Sigmoid colon (tissue), 7 donors: ENCODE measurements around the gene SLC44A1. TPM values are rescaled to one million over a fixed set of nuclear protein-coding genes. Genes with fewer than 3 reads are reported as not detected.

Experiments used
- DNase-seq: peaks from one replicate; pipeline ENCODE4 v3.0.0-alpha.2; 2019
- H3K27ac ChIP-seq, 4 donors: fragments of 200-600 bp; sonication (generic); one replicate each; pipeline ENCODE4 v1.5.1; 2016 to 2019; ENCODE audit warnings: mild to moderate bottlenecking in 1 of 4
- H3K27me3 ChIP-seq, 3 donors: fragments of 200-600 bp; sonication (generic); one replicate each; pipeline ENCODE4 v1.5.1; 2019; ENCODE audit warnings: mild to moderate bottlenecking in 1 of 3
- H3K36me3 ChIP-seq, 4 donors: fragments of 200-600 bp; sonication (generic); one replicate each; pipeline ENCODE4 v1.5.1; 2016 to 2019
- H3K4me1 ChIP-seq, 4 donors: fragments of 200-600 bp; sonication (generic); one replicate each; pipeline ENCODE4 v1.5.1; 2017 to 2019
- H3K4me3 ChIP-seq, 4 donors: fragments of 200-600 bp; sonication (generic); one replicate each; pipeline ENCODE4 v1.5.1; 2017 to 2019; ENCODE audit warnings: mild to moderate bottlenecking in 2 of 4, moderate library complexity in 1 of 4
- H3K9me3 ChIP-seq, 4 donors: fragments of 200-600 bp in 3 of 4; sonication (generic) in 3 of 4; one replicate each; pipeline versions ENCODE4 v1.5.1 to v1.6.1; 2013 to 2019
- EP300 ChIP-seq, 4 donors: sonication (generic); formaldehyde crosslinking; IDR thresholded peaks; one replicate each; pipeline ENCODE4 v1.6.1; 2017; ENCODE audit warnings: antibody characterized with exemption in 4 of 4
- POLR2A ChIP-seq, 2 donors: fragments of 450-650 bp; IDR thresholded peaks; one replicate each; pipeline ENCODE4 v1.6.1; 2016; ENCODE audit warnings: antibody characterized with exemption in 2 of 2, mild to moderate bottlenecking in 2 of 2, moderate library complexity in 2 of 2
- POLR2AphosphoS5 ChIP-seq, 4 donors: sonication (generic); formaldehyde crosslinking; IDR thresholded peaks; one replicate each; pipeline ENCODE4 v1.6.1; 2017; ENCODE audit warnings: antibody characterized with exemption in 4 of 4
- WGBS, 2 donors: extraction: QIAGEN DNeasy Blood & Tissue Kit; methylation state at CpG; one replicate each; pipeline ENCODE4 v1.1.7; 2013; 5-methylcytosine and 5-hydroxymethylcytosine counted together
- intact Hi-C: fragments of 100-400 bp; cut with DNase I; formaldehyde crosslinking; loops from one replicate; pipeline ENCODE4 v1.15.1; 2023
- polyA plus RNA-seq, 3 donors: library from polyadenylated mRNA; stranded (reverse); fragments of 200-250 nt; gene quantifications; one replicate each; pipeline ENCODE4 v1.2.3, GENCODE V29; 2013
- total RNA-seq, 4 donors: library from RNA; depleted of rRNA; stranded (reverse); fragments of >200 nt; gene quantifications; one replicate each; pipeline ENCODE4 v1.1.0, GENCODE V29; 2016
- TF ChIP-seq, protein P1 (sequence below), 4 experiments: fragments of 450-650 bp in 3 of 4; fragments of 200-600 bp in 1 of 4; IDR thresholded peaks; one replicate each; pipeline ENCODE4 v1.5.1; 2016 to 2019; ENCODE audit warnings: antibody characterized with exemption in 4 of 4, mild to moderate bottlenecking in 3 of 4, moderate library complexity in 2 of 4
- donor health status: healthy with polysubstance abuse.
- donor health status: Bipolar disorder and iron deficiency.
- donor health status: healthy.

Gene SLC44A1
- total and polyA plus RNA-seq, 7 donors: 11.4 to 35.4 (median 25.2) TPM

DNA sequence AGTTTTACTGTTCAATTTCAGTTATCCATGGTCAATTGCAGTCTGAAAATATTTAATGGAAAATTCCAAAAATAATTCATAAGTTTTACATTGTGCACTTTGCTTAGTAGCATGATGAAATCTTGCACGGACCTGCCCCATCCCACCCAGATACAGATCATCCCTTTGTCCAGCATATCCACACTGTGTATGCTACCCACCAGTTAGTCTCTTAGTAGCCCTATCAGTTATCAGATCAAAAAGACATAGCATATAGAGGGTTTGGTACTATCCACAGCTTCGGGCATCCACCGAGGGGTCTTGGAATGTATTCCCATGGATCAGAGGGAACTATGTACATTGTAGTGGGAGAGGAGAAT is 97.7 kb downstream of the SLC44A1 start:
- TF ChIP-seq POLR2A (IDR thresholded peaks at IDR 0.05) (no peak), EP300 (IDR thresholded peaks at IDR 0.05) (no peak), POLR2AphosphoS5 (IDR thresholded peaks at IDR 0.05) (no peak)
- WGBS, 2 donors: 82 to 86% methylated on average over 3 of the region's 3 CpGs

DNA sequence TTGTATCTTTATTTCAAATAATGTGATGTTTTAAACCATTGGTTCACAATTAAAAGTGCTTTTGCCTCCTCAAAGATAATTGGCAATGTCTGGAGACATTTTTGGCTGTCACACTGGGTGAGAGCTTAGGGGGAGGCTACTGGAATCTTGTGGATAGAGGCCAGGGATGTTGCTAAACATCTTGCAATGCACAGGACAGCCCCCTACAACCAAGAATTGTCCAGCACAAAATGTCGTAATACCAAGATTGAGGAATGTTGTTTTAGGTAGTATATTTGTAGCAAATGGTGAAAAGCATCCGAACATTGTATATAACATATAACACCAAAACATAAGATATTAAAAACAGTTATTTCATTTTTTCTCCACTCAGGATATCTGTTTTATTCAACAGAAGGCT is 99.8 kb downstream of the SLC44A1 start:
- peaks cover 0 to 6% (median 2%) of the 10 kb centered on the region in 4 donors for H3K4me1 ChIP-seq
- DNase-seq: no peak
- 95 to 98% methylated on average over 2 of the region's 2 CpGs for WGBS, 2 donors
- H3K4me3 ChIP-seq: no peak overlapping the region
- no peaks in the 10 kb centered on the region for H3K27me3 ChIP-seq
- TF ChIP-seq POLR2AphosphoS5 (IDR thresholded peaks at IDR 0.05) (no peak), EP300 (IDR thresholded peaks at IDR 0.05) (no peak), POLR2A (IDR thresholded peaks at IDR 0.05) (no peak)
- TF ChIP-seq, protein P1, sequence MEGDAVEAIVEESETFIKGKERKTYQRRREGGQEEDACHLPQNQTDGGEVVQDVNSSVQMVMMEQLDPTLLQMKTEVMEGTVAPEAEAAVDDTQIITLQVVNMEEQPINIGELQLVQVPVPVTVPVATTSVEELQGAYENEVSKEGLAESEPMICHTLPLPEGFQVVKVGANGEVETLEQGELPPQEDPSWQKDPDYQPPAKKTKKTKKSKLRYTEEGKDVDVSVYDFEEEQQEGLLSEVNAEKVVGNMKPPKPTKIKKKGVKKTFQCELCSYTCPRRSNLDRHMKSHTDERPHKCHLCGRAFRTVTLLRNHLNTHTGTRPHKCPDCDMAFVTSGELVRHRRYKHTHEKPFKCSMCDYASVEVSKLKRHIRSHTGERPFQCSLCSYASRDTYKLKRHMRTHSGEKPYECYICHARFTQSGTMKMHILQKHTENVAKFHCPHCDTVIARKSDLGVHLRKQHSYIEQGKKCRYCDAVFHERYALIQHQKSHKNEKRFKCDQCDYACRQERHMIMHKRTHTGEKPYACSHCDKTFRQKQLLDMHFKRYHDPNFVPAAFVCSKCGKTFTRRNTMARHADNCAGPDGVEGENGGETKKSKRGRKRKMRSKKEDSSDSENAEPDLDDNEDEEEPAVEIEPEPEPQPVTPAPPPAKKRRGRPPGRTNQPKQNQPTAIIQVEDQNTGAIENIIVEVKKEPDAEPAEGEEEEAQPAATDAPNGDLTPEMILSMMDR (IDR thresholded peaks at IDR 0.05): no peak
- no peaks in the 10 kb centered on the region for H3K9me3 ChIP-seq
- no peaks in the 10 kb centered on the region for H3K36me3 ChIP-seq
- H3K27ac ChIP-seq: no peak overlapping the region
- intact Hi-C loops: loop anchor here (10.0 kb wide), 1 partner anchor 99 kb away; the partner anchor contains the start of gene SLC44A1

More for the DNA sequence above, 97.7 kb downstream of the SLC44A1 start:
- Histone ChIP-seq H3K9me3 (no peaks in the 10 kb centered on the region), H3K27me3 (no peaks in the 10 kb centered on the region), H3K4me3 (peak overlapping the region in 3 of 4 donors; percentile 13 to 31 (median 16)), H3K4me1 (peaks cover 0 to 6% (median 2%) of the 10 kb centered on the region in 4 donors), H3K36me3 (no peaks in the 10 kb centered on the region), H3K27ac (peak overlapping the region in 3 of 4 donors; percentile 7 to 44 (median 38))
- DNase-seq: no peak
- intact Hi-C loops: loop anchor here (10.0 kb wide), 1 partner anchor 97 kb away; the partner anchor contains the start of gene SLC44A1

DNA sequence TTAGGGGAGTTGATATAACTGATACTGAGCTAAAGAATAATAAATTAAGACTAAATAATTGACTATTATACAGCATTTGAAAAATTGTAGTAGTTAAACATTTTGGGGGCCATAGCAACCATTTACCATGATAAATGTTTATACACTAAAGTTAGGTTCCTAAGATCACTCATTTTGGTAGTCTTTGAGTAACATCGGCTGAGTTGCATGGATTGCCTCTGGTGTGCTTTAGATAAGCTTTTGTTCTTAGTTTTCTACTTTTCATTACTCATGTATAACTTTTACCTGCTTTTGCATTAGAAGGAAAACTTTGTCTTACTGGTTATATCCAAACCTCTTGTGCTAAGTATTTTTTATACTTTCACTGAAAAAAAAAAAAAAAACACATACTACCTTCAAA is 101.2 kb downstream of the SLC44A1 start:
- H3K27ac ChIP-seq: no peak overlapping the region
- no peak for TF ChIP-seq POLR2AphosphoS5 (IDR thresholded peaks at IDR 0.05)
- no peak for TF ChIP-seq POLR2A (IDR thresholded peaks at IDR 0.05)
- TF ChIP-seq, protein P1 (IDR thresholded peaks at IDR 0.05): no peak
- no peak for TF ChIP-seq EP300 (IDR thresholded peaks at IDR 0.05)
- DNase-seq: no peak
- WGBS, 2 donors: 80 to 96% methylated on average over 1 of the region's 1 CpG
- no peaks in the 10 kb centered on the region for H3K27me3 ChIP-seq
- H3K9me3 ChIP-seq: no peaks in the 10 kb centered on the region
- intact Hi-C loops: loop anchor here (10.0 kb wide), 1 partner anchor 101 kb away; the partner anchor contains the start of gene SLC44A1
- no peak overlapping the region for H3K4me3 ChIP-seq
- H3K36me3 ChIP-seq: no peaks in the 10 kb centered on the region
- H3K4me1 ChIP-seq: peaks cover 0 to 6% (median 2%) of the 10 kb centered on the region in 4 donors

DNA sequence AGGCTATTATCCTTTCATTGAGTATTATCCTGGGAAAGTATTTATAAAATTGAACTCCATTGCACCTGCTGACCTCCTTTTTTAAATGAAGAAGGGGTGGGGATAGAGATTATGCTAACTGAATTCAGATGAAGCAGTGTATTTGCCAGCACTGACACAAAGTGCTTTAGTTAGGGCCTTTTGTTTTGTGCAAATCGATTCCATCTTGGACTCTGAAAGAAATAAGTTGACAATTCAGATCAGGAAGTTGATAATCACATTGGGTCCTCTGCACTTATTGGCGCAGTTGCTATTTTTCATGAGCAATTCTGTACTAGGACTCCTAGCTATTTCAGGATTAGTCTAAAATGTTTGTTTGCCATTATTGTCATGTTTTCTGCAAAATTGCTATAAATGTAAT is 101.8 kb downstream of the SLC44A1 start:
- 52 to 78% methylated on average over 2 of the region's 2 CpGs for WGBS, 2 donors
- TF ChIP-seq POLR2A (IDR thresholded peaks at IDR 0.05) (no peak), EP300 (IDR thresholded peaks at IDR 0.05) (no peak), POLR2AphosphoS5 (IDR thresholded peaks at IDR 0.05) (no peak)
- TF ChIP-seq, protein P1 (IDR thresholded peaks at IDR 0.05): no peak
- H3K27ac ChIP-seq: no peak overlapping the region
- intact Hi-C loops: loop anchor here (10.0 kb wide), 1 partner anchor 101 kb away; the partner anchor contains the start of gene SLC44A1
- H3K36me3 ChIP-seq: no peaks in the 10 kb centered on the region
- H3K27me3 ChIP-seq: no peaks in the 10 kb centered on the region
- H3K9me3 ChIP-seq: no peaks in the 10 kb centered on the region
- H3K4me1 ChIP-seq: peaks cover 0 to 4% (median 2%) of the 10 kb centered on the region in 4 donors
- no peak overlapping the region for H3K4me3 ChIP-seq
- DNase-seq: no peak

DNA sequence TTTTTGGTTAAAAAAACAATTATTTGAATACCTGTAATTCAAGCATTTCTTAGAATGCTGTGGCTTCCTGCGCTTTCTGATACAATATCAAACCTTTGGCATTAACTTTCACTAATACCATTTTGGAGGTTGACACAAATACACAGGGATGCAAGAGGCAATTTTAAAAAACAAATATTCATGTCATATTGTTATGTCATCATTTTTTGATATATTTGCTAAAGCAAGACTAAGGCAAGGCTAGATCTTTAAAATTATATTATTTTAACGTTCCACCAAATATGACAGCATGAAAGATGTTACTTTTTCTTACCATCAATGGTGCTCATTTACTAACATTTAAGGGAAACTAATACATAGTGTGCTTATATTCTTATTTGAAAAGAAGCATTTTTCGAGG is 110.0 kb downstream of the SLC44A1 start:
- Histone ChIP-seq H3K27me3 (no peaks in the 10 kb centered on the region), H3K27ac (no peak overlapping the region), H3K4me1 (no peaks in the 10 kb centered on the region), H3K9me3 (no peaks in the 10 kb centered on the region), H3K36me3 (no peaks in the 10 kb centered on the region), H3K4me3 (no peak overlapping the region)
- intact Hi-C loops: no loop called here
- WGBS, 2 donors: 96 to 98% methylated on average over 3 of the region's 3 CpGs
- no peak for DNase-seq
- no peak for TF ChIP-seq EP300 (IDR thresholded peaks at IDR 0.05)
- TF ChIP-seq POLR2A (IDR thresholded peaks at IDR 0.05): no peak
- no peak for TF ChIP-seq POLR2AphosphoS5 (IDR thresholded peaks at IDR 0.05)
- TF ChIP-seq, protein P1 (IDR thresholded peaks at IDR 0.05): no peak
